Measurements from ENCODE around the gene PSMF1.

PSMF1 gene

GRCh38 chr20:1190847-1191246 lies 72.4 kb downstream of the PSMF1 start:
- DNase-seq (ENCODE audit: low read depth), result no peak

GRCh38 chr20:1191299-1191698 lies 72.9 kb downstream of the PSMF1 start:
- no peak for DNase-seq (ENCODE audit: low read depth)

GRCh38 chr20:1195226-1195625 lies 76.8 kb downstream of the PSMF1 start:
- DNase-seq (ENCODE audit: low read depth), result no peak

- no peak for DNase-seq (ENCODE audit: low read depth)
Measured at GRCh38 chr20:1196634-1197033, 78.2 kb downstream of the PSMF1 start.

- DNase-seq (ENCODE audit: low read depth), result no peak
Measured at GRCh38 chr20:1197801-1198200, 79.4 kb downstream of the PSMF1 start.

GRCh38 chr20:1198751-1199150 lies 80.3 kb downstream of the PSMF1 start:
- DNase-seq (ENCODE audit: low read depth), result no peak

GRCh38 chr20:1199212-1199873 lies 80.9 kb downstream of the PSMF1 start:
- no peak for DNase-seq (ENCODE audit: low read depth)

GRCh38 chr20:1199964-1200363 lies 81.6 kb downstream of the PSMF1 start:
- DNase-seq (ENCODE audit: low read depth), result no peak

GRCh38 chr20:1202762-1203504 lies 84.5 kb downstream of the PSMF1 start, which contains the start of gene C20orf202:
TSS of gene C20orf202 (plus strand) at chr20:1203454. CDS start at chr20:1203586, 132 bp downstream.
- no peak for DNase-seq (ENCODE audit: low read depth)

- DNase-seq (ENCODE audit: low read depth), result no peak
Measured at GRCh38 chr20:1203630-1204029, 85.2 kb downstream of the PSMF1 start.

- no peak for DNase-seq (ENCODE audit: low read depth)
Measured at GRCh38 chr20:1204113-1204512, 85.7 kb downstream of the PSMF1 start.

- no peak for DNase-seq (ENCODE audit: low read depth)
Measured at GRCh38 chr20:1204576-1204975, 86.2 kb downstream of the PSMF1 start.

GRCh38 chr20:1205802-1206201 lies 87.4 kb downstream of the PSMF1 start:
- DNase-seq (ENCODE audit: low read depth), result no peak

GRCh38 chr20:1206366-1207148 lies 88.2 kb downstream of the PSMF1 start:
- no peak for DNase-seq (ENCODE audit: low read depth)

GRCh38 chr20:1207293-1207878 lies 89.0 kb downstream of the PSMF1 start:
- DNase-seq (ENCODE audit: low read depth), result no peak

GRCh38 chr20:1209447-1210387 lies 91.3 kb downstream of the PSMF1 start:
- no peak for DNase-seq (ENCODE audit: low read depth)

- no peak for DNase-seq (ENCODE audit: low read depth)
Measured at GRCh38 chr20:1210501-1210900, 92.1 kb downstream of the PSMF1 start.

GRCh38 chr20:1212023-1212422 lies 93.6 kb downstream of the PSMF1 start:
- no peak for DNase-seq (ENCODE audit: low read depth)

- DNase-seq (ENCODE audit: low read depth), result peak; percentile 33
Measured at GRCh38 chr20:1212607-1213396, 94.4 kb downstream of the PSMF1 start.

- DNase-seq (ENCODE audit: low read depth), result no peak
Measured at GRCh38 chr20:1214838-1215261, 96.4 kb downstream of the PSMF1 start.

All from GM04504 (cell line).